LNCaP clone FGC (cell line): Measurements from ENCODE around the gene CRTC1.
"Not testable (repeated sequence)": the region's sequence is repeated elsewhere in the genome, so short reads cannot be mapped to it uniquely, and the experiment has no call there.

ENCODE experiments used
- DNase-seq: peaks from one replicate; pipeline ENCODE4 v3.0.0-alpha.2; 2011; ENCODE audit warnings: low read depth
- H3K4me3 ChIP-seq: 2 replicates; pipeline ENCODE4 v1.5.1; 2011; ENCODE audit warnings: mild to moderate bottlenecking, low read depth, low read length, control low read depth
- CTCF ChIP-seq: IDR thresholded peaks from 2 replicates; pipeline ENCODE4 v1.5.1; 2012; ENCODE audit warnings: mild to moderate bottlenecking; ENCODE audit not compliant: control insufficient read depth, insufficient read depth; ENCODE audit errors: extremely low read depth

Gene CRTC1

GRCh38 chr19:18729933-18730530 is 46.6 kb downstream of the CRTC1 start:
- no peak overlapping the region for H3K4me3 ChIP-seq
- TF ChIP-seq CTCF, result no peak

GRCh38 chr19:18730885-18731513 is 47.5 kb downstream of the CRTC1 start:
- no peak for TF ChIP-seq CTCF
- DNase-seq, result no peak
- H3K4me3 ChIP-seq, result no peak overlapping the region

More at GRCh38 chr19:18729933-18730530, 46.6 kb downstream of the CRTC1 start:
- DNase-seq, result no peak

- H3K4me3 ChIP-seq, result no peak overlapping the region
- TF ChIP-seq CTCF, result no peak
- DNase-seq, result no peak
Measured at GRCh38 chr19:18731562-18732008, 48.1 kb downstream of the CRTC1 start.

- no peak overlapping the region for H3K4me3 ChIP-seq
- no peak for DNase-seq
- TF ChIP-seq CTCF, result no peak
Measured at GRCh38 chr19:18733196-18733647, 49.7 kb downstream of the CRTC1 start.

- not testable (repeated sequence) for H3K4me3 ChIP-seq, DNase-seq
Measured at GRCh38 chr19:18733762-18734332, 50.4 kb downstream of the CRTC1 start.

GRCh38 chr19:18735324-18735723 is 51.8 kb downstream of the CRTC1 start:
- no peak for TF ChIP-seq CTCF
- no peak overlapping the region for H3K4me3 ChIP-seq
- DNase-seq, result no peak

- H3K4me3 ChIP-seq, result no peak overlapping the region
- no peak for DNase-seq
- TF ChIP-seq CTCF, result no peak
Measured at GRCh38 chr19:18735752-18736151, 52.3 kb downstream of the CRTC1 start.
